Measurements from ENCODE around the gene TEX10. TPM values are rescaled to one million over a fixed set of nuclear protein-coding genes. Genes with fewer than 3 reads are reported as not detected.

TEX10 gene
- total and polyA plus RNA-seq, 9 donors: 11.3 to 22.6 (median 17.4) TPM

GRCh38 chr9:100285601-100286000 lies 67.1 kb downstream of the TEX10 start:
- Histone ChIP-seq H3K27me3 (no peaks in the 10 kb centered on the region), H3K36me3 (peaks cover 3% of the 10 kb centered on the region), H3K4me1 (ENCODE audit: insufficient read depth) (no peaks in the 10 kb centered on the region), H3K9me3 (peaks cover 0 to 9% of the 10 kb centered on the region in 2 donors), H3K4me3 (no peak overlapping the region), H3K27ac (no peak overlapping the region)
- 96 to 97% (median 97%) methylated on average over 7 of the region's 7 CpGs for WGBS, 3 donors
- TF ChIP-seq EP300 (IDR thresholded peaks at IDR 0.05): no peak
- no peak for TF ChIP-seq POLR2A (IDR thresholded peaks at IDR 0.05)
- TF ChIP-seq CTCF (IDR thresholded peaks at IDR 0.05): no peak
- DNase-seq: no peak
- intact Hi-C loops (cut with DNase I): no loop called here

GRCh38 chr9:100285080-100285479 lies 67.7 kb downstream of the TEX10 start:
- peaks cover 0 to 9% of the 10 kb centered on the region in 2 donors for H3K9me3 ChIP-seq
- no peak overlapping the region for H3K27ac ChIP-seq
- peaks cover 3% of the 10 kb centered on the region for H3K36me3 ChIP-seq
- TF ChIP-seq POLR2A (IDR thresholded peaks at IDR 0.05) (no peak), CTCF (IDR thresholded peaks at IDR 0.05) (no peak), EP300 (IDR thresholded peaks at IDR 0.05) (no peak)
- H3K27me3 ChIP-seq: no peaks in the 10 kb centered on the region
- intact Hi-C loops (cut with DNase I): no loop called here
- no peak for DNase-seq
- H3K4me3 ChIP-seq: no peak overlapping the region
- H3K4me1 ChIP-seq (ENCODE audit: insufficient read depth): no peaks in the 10 kb centered on the region

- no peak for TF ChIP-seq POLR2A (IDR thresholded peaks at IDR 0.05)
- 73 to 75% (median 75%) methylated on average over 7 of the region's 7 CpGs for WGBS, 3 donors
- intact Hi-C loops (cut with DNase I): no loop called here
- H3K36me3 ChIP-seq: peaks cover 3% of the 10 kb centered on the region
- no peaks in the 10 kb centered on the region for H3K4me1 ChIP-seq (ENCODE audit: insufficient read depth)
- H3K27me3 ChIP-seq: no peaks in the 10 kb centered on the region
- no peak overlapping the region for H3K4me3 ChIP-seq
- H3K27ac ChIP-seq: no peak overlapping the region
- DNase-seq: no peak
- peaks cover 0 to 9% of the 10 kb centered on the region in 2 donors for H3K9me3 ChIP-seq
Observed at GRCh38 chr9:100284247-100284646, 68.5 kb downstream of the TEX10 start.

- no peaks in the 10 kb centered on the region for H3K27me3 ChIP-seq
- H3K4me1 ChIP-seq (ENCODE audit: insufficient read depth): no peaks in the 10 kb centered on the region
- no peak for DNase-seq
- no peak overlapping the region for H3K27ac ChIP-seq
- TF ChIP-seq POLR2A (IDR thresholded peaks at IDR 0.05): no peak
- no peak for TF ChIP-seq EP300 (IDR thresholded peaks at IDR 0.05)
- TF ChIP-seq CTCF (IDR thresholded peaks at IDR 0.05): no peak
- WGBS, 3 donors: 97 to 98% (median 98%) methylated on average over 4 of the region's 4 CpGs
- intact Hi-C loops (cut with DNase I): no loop called here
- H3K4me3 ChIP-seq: no peak overlapping the region
- H3K36me3 ChIP-seq: no peaks in the 10 kb centered on the region
- H3K9me3 ChIP-seq: peaks cover 0 to under 1% of the 10 kb centered on the region in 2 donors
Observed at GRCh38 chr9:100282388-100282719, 70.4 kb downstream of the TEX10 start.

- Histone ChIP-seq H3K27ac (no peak overlapping the region), H3K27me3 (no peaks in the 10 kb centered on the region), H3K36me3 (no peaks in the 10 kb centered on the region), H3K4me3 (no peak overlapping the region), H3K4me1 (ENCODE audit: insufficient read depth) (no peaks in the 10 kb centered on the region), H3K9me3 (no peaks in the 10 kb centered on the region)
- WGBS, 3 donors: 86 to 90% (median 86%) methylated on average over 7 of the region's 7 CpGs
- no peak for TF ChIP-seq EP300 (IDR thresholded peaks at IDR 0.05)
- no peak for TF ChIP-seq CTCF (IDR thresholded peaks at IDR 0.05)
- no peak for TF ChIP-seq POLR2A (IDR thresholded peaks at IDR 0.05)
- no peak for DNase-seq
- intact Hi-C loops (cut with DNase I): no loop called here
Observed at GRCh38 chr9:100281676-100282387, 70.9 kb downstream of the TEX10 start.

Data from ovary (tissue), 9 donors.